ENCODE results near the gene ABCA4.
"Not testable (repeated sequence)": the region's sequence is repeated elsewhere in the genome, so short reads cannot be mapped to it uniquely, and the experiment has no call there.

ABCA4 gene

GRCh38 chr1:94120991-94121390 lies at the start of gene ABCA4:
Gene ABCA4 (minus strand): TSS chr1:94121148. CDS start chr1:94121045, 103 bp downstream.
- no peak for DNase-seq

DNA sequence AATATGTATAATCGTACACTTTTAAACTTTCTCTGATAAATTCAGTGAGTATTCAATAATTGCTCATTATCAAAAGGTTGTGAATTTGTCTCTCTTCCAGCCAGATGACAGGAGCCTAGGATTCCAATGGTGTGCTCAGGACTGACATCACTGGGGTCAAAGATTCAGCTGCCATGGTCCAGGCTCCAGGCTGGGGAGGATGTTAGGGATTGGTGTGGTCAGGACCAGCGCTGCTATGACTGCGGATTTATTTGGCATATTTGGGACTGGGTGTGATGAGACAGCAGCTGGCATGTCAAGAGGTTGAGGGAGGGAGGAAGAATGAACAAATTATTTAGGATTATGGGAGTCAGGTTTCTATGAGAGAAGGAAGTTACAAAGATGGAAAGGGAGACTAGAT lies 48.2 kb upstream of the ABCA4 start:
- no peak for DNase-seq

- DNase-seq: no peak
Measured at GRCh38 chr1:94165843-94166242, 44.9 kb upstream of the ABCA4 start.

DNA sequence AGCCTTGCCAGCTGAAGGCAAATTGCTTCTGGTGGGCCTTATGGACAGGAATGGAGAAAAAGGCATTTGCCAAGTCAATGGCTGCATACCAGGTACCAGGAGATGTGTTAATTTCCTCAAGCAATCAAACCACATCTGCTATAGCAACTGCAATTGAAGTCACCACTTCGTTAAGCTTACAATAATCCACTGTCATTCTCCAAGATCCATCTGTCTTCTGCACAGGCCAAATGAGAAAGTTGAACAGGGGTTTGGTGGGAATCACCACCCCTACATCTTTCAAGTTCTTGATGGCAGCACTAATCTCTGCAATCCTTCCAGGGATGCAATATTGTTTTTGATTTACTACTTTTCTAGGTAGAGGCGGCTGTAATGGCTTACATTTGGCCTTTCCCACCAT lies 43.9 kb upstream of the ABCA4 start:
- not testable (repeated sequence) for DNase-seq

DNA sequence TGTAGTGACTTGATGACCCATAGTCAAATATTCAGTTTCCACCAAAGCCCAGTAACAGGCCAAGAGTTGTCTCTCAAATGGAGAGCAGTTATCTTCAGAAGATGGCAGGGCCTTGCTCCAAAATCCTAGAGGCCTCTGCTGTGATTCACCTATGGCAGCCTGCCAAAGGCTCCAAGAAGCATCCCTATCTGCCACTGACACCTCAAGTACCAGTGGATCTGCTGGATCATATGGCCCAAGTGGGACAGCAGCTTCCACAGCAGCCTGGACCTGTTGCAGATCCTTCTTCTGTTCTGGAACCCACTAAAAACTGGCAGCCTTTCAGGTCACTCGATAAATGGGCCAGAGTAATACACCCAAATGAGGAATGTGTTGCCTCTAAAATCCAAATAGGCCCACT lies 43.2 kb upstream of the ABCA4 start:
- not testable (repeated sequence) for DNase-seq

DNA sequence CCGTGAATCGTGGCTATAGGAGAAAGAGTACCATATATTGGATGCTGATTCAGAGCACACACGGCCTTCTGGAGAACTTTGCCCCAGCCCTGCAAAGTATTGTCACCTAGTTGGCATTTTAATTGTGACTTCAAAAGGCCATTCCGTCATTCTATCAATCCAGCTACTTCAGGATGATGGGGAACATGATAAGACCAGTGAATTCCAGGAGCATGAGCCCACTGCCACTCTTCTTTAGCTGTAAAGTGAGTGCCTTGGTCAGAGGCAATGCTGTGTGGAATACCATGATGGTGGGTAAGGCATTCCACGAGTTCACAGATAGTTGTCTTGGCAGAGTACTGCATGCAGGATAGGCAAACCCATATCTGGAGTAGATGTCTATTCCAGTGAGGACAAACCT lies 42.3 kb upstream of the ABCA4 start:
- not testable (repeated sequence) for DNase-seq

GRCh38 chr1:94160811-94161210 lies 39.9 kb upstream of the ABCA4 start:
- no peak for DNase-seq

GRCh38 chr1:94156096-94156625 lies 35.2 kb upstream of the ABCA4 start:
- DNase-seq: no peak

- no peak for DNase-seq
Measured at GRCh38 chr1:94154989-94155388, 34.0 kb upstream of the ABCA4 start.

- DNase-seq: no peak
Measured at GRCh38 chr1:94153133-94153532, 32.2 kb upstream of the ABCA4 start.

DNA sequence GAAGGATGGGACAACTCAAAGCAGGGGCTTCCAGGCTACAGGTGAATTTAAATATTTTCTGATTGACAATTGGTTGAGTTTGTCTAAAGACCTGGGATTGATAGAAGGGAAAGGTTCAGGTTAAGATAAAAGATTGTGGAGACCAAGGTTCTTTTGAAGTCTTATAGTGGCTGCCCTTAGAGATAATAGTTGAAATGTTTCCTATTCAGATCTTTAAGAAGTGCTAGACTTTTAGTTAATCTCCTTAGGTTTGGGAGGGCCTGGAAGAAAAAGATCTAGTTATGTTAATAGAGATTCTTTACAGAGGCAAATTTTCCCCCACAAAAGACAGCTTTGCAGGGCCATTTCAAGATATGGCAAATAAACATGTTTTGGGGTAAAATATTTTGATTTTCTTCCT lies 28.2 kb upstream of the ABCA4 start:
- not testable (repeated sequence) for DNase-seq

DNA sequence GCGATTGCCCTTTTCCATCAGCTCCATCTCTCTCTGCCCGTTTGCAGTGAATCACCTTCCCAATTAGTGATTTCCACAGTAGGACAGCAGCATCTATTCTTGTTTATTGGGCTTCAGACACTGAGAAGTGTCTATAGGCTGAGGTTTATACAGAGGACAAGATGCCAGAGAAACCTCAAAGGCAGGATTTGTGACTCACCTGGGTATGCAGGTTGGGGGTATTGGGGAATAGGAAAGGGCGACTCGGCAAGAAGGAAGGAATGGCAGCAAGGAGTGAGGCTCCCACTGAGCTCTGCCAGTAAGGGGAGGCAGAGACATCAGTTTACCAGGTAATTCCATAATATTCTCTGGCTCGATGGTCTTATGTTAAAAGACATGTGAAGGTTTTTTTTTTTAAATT lies 25.3 kb upstream of the ABCA4 start:
- DNase-seq: no peak

DNA sequence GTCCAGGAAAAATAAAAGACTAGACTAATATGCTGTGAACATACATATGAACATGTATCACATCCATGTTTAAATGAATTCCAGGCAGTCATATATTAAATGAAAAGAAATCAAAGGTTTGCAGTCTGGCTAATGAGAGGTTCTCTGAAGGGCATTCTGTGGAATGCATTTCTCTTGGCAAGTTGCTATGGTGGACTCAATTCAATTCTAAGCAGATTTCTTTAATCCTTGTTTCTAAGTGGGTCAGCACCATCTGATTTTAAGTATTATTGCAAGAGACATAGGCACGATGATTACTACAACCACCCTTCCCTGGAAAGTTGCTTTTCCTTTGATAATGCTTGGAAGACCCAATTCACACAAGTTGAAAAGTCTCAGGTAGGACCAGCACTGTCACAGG lies 23.9 kb upstream of the ABCA4 start:
- no peak for DNase-seq

DNA sequence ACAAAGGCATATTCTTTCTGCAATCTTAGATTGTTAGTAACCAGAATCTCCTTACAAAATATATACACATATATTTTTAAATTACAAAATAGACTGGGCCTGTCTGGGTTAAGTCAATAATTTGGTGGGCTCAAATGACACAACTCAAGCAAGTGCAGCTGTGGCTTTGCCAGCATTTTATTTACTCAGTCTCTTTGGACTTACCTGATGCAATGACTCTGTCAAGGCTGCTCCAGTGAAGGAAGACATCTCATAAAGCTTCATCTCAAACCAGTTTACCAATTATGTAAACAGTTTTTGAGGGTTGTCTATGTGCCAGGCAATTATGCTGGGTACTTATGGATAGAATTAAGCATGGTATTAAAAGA lies 22.8 kb upstream of the ABCA4 start:
- peak; percentile 45 for DNase-seq

DNA sequence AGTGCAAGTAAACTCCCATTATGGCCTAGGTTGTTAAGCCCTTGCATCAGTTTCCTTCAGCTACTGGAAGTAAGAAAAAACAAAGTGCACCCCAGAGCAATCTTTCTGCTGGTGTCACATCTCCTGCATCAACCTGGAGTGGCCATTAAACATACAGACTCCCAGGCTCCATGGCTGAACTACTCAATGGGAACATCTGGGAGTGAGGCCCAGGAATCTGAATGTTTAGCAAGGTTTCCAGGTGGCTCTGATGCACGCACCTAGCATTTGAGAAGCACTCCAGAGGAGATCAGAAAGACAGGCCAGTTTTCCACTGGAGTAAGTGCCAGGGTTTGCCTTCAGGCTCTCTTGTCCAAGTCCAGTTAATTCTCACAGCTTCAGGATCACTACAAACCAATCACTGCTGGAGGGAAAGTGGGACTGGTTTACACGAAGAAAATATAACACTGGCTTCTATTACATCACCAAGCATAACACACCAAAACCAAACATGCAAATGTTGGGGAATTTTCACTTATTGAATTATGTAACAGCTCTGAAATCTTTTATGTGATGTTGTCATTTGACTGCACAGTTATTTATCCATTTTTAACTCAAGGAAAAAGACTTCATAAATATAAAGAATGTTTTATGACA lies 22.3 kb upstream of the ABCA4 start:
- DNase-seq: no peak

GRCh38 chr1:94142583-94142982 lies 21.6 kb upstream of the ABCA4 start:
- DNase-seq: no peak

DNA sequence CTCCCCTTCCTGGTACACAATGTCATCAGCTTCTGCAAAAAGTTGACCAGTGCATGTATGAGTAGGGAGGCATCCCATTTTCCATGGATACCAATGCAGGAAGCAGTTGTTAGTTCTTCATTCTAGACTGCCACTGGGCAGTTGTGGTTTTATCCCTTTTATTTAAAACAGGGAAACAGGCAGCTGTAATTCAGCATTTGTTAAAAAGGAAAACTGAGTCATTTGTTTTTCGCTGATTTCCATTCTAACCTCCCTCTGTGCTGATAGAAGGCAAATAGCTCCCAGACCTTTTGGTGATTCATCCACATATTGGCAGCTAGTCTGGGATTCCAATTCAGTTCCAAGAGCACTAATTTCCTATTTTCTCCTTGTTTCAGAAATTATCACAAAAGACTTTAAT lies 21.1 kb upstream of the ABCA4 start:
- no peak for DNase-seq

- DNase-seq: no peak
Measured at GRCh38 chr1:94132111-94132510, 11.2 kb upstream of the ABCA4 start.

DNA sequence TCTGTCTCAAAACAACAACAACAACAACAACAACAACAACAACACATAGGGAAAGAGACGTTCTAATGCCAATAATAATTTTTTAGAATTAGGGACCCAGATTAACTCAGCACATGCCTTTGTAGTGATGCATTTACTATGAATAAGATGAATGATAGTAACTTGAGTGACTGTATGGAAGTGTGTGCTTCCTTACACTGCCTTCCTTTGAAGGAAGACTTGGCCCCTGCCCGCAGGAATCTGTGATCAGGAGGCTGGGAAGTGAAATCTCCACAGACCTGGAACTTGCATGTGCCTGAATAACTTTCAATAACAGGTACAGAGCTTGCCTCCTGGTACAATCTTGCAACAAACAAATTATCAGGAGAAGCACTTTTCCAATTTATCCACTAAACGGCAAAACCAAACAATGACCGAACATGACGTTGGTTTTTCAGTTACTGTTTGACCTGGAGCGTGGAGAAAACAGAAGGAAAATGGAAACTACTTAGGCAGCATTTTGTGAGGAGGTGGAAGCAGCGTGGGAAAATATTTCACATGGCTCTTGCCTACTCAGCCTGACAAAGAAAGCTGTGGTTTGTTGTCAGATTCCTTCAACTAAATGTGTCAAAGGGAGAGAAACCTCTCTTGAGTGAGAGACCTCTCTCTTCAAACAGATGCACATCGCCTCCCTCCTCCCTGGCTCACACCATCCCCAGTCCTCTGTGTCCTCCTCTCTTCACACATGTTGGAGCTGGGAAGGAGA lies 10.1 kb upstream of the ABCA4 start:
- DNase-seq: no peak

DNA sequence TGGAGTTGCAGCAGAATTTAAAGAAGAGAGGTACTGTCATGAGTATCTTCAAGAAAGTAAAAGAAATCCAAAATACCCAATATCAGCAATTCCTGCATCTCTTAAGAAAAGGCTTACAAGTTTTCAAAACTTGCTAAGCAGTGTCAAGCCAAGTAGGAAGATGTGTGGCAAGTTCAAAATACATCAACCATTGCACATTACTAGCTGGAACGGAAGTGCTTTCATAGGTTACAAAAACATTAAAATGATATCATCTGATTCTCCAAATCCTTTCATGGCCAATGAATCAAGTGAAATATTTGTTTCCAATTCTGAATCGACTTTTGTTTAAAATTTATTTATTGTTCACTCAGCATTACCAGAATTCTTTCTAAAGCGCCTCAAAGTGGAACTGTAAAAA lies 5.7 kb upstream of the ABCA4 start:
- DNase-seq: no peak

DNA sequence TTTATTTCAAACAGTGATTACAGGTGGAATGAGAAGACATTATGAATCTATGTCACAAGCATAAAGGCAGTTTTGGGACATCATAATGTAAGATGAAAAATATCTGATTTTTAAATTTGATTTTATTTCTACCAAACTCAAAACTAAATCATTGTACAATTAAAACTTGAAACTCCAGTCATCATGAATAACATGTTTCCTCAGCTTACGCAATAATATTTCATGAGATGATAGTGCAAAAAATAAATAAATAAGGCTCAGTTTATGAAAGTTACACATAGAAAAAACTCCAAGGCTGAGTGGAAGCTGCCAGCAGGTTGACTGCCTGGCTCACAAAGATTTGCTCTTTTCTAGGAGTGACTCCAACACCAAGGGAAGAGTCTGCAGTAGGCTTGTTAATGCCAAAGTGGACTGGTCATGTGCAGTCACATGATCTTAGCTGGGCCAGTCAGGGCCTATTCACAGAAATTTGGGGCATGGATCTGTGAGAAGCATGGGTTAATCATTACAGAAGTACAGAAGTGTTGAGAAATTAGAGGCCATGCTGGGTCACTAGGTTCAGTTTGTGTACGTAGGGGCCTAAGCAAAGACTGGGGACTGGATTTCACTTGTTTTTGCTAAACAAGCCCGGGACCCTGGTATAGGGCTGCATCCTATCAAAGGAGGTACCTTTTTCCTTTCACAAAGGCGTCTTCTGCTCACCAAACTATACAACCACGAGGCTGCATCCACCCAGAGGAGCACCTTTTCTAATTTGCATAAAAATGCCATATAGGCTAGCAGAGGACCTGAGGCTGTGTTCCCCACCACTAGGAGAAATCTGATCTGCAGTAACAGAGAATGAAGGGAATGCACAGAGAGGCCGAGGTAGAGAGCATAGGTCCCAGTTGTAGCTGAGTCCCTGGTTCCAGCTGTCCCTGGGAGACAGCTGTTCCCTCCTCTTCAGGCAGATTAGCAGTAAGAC lies 4.9 kb upstream of the ABCA4 start:
- no peak for DNase-seq

DNA sequence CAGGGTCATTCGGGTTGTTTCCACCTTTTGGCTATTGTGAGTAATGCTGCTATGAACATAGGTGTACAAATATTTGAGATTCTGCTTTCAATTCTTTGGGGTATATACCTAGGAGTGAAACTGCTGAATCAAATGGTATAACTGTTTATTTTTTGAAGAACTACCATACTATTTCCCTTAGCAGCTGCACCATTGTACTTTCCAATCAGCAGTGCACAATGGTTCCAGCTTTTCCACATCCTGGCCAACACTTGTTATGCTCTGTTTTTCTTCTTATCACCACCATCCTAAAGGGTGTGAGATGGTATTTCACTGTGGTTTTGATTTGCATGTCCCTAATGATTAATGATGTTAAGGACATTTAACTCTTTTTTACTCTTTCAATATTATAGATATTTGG lies 3.6 kb upstream of the ABCA4 start:
- no peak for DNase-seq

DNA sequence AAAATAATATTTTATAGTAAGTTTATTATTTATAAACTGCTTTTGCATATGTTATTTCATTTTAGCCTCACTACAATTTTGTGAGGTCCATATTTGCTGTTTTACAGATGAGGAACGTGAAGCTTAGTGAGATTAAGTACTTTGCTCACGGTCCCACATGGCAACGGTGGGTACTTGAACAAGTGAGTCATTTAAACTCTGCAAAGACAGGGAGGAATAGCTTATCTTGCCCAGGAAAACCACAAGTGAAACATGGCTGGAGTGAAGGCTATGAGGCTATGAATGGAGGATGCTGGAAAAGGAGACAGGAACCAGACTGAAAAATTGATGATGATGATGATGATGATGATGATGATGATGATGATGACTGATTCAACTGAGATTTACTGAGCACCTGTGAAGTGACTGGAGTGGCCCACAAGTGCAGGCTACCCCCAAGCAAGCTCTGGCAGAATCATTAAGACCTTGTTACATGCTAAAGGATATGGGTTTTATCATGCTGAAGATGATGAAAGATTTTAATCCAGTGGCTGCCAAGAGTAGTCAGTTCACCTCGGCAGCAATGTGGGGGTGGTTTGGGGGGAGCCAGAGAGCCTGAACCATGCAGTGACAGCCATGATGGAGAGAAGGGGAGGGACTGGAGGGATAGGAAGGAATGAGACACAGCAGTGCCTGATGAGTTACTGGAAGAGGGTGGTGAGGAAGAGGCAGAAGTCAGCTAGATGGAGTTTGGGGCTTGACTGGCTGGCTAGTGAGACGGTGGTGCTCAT lies 1.4 kb upstream of the ABCA4 start:
- no peak for DNase-seq

All from NCI-H1092 treated with DMSO at 0.1 percent for 48 hours (cell line).